Stomach (tissue), 9 donors: Measurements from ENCODE around the gene NR6A1. TPM values are rescaled to one million over a fixed set of nuclear protein-coding genes. Genes with fewer than 3 reads are reported as not detected.

Source experiments
- DNase-seq, 2 donors: peaks; one replicate each; pipeline versions ENCODE4 v3.0.0 to v3.0.0-alpha.2; 2013 to 2019
- H3K27ac ChIP-seq, 5 donors: fragments of 200-600 bp in 4 of 5; sonication (generic) in 4 of 5; one replicate each; pipeline ENCODE4 v1.5.1; 2013 to 2019; ENCODE audit warnings: mild to moderate bottlenecking in 1 of 5, moderate library complexity in 1 of 5
- H3K27me3 ChIP-seq, 3 donors: fragments of 200-600 bp; sonication (generic); one replicate each; pipeline ENCODE4 v1.5.1; 2017 to 2019; ENCODE audit warnings: mixed run types in 1 of 3
- H3K36me3 ChIP-seq, 4 donors: fragments of 200-600 bp; sonication (generic); 1 replicate in 3 of 4; 2 replicates in 1 of 4; pipeline ENCODE4 v1.5.1; 2016 to 2019
- H3K4me1 ChIP-seq, 4 donors: fragments of 200-600 bp; sonication (generic); one replicate each; pipeline ENCODE4 v1.5.1; 2016 to 2019
- H3K4me3 ChIP-seq, 4 donors: fragments of 200-600 bp; sonication (generic) in 3 of 4; one replicate each; pipeline ENCODE4 v1.5.1; 2016 to 2019; ENCODE audit warnings: mild to moderate bottlenecking in 1 of 4
- H3K9me3 ChIP-seq, 4 donors: fragments of 200-600 bp; sonication (generic); one replicate each; pipeline ENCODE4 v1.5.1; 2016 to 2019
- EP300 ChIP-seq: sonication (generic); formaldehyde crosslinking; IDR thresholded peaks from one replicate; pipeline ENCODE4 v1.6.1; 2017; ENCODE audit warnings: antibody characterized with exemption
- POLR2A ChIP-seq, 4 donors: fragments of 450-650 bp; IDR thresholded peaks; one replicate each; pipeline ENCODE4 v1.6.1; 2016; ENCODE audit warnings: antibody characterized with exemption in 4 of 4, control low read depth in 2 of 4, mild to moderate bottlenecking in 1 of 4, moderate library complexity in 1 of 4
- POLR2AphosphoS5 ChIP-seq, 3 donors: sonication (generic); formaldehyde crosslinking; IDR thresholded peaks; one replicate each; pipeline ENCODE4 v1.6.1; 2016; ENCODE audit warnings: antibody characterized with exemption in 3 of 3
- WGBS, 5 donors: extraction: QIAGEN DNeasy Blood & Tissue Kit in 3 of 5; methylation state at CpG; one replicate each; pipeline versions ENCODE4 v1.1.5 to v1.1.7; 2013 to 2018; 5-methylcytosine and 5-hydroxymethylcytosine counted together
- intact Hi-C: fragments of 100-400 bp; cut with DNase I; formaldehyde crosslinking; loops from one replicate; pipeline ENCODE4 v1.15.1; 2023; ENCODE audit warnings: low total_unique reads
- polyA plus RNA-seq, 3 donors: library from polyadenylated mRNA; stranded (reverse); fragments of 200-250 nt; gene quantifications; one replicate each; pipeline ENCODE4 v1.2.3, GENCODE V29; 2013
- total RNA-seq, 5 donors: library from RNA; depleted of rRNA; stranded (reverse); fragments of >200 nt; gene quantifications; one replicate each; pipeline versions ENCODE4 v1.1.0 to v1.2.3, GENCODE V29; 2014 to 2016
- TF ChIP-seq, protein P1 (sequence below), 7 experiments: fragments of 450-650 bp in 4 of 7; fragments of 200-600 bp in 3 of 7; sonication (generic) in 3 of 7; IDR thresholded peaks; one replicate each; pipeline ENCODE4 v1.5.1; 2016 to 2019; ENCODE audit warnings: antibody characterized with exemption in 7 of 7, control low read depth in 2 of 7, mild to moderate bottlenecking in 1 of 7
- donor health status: healthy with polysubstance abuse.
- donor health status: Bipolar disorder and iron deficiency.
- donor health status: healthy.

Gene NR6A1
- total and polyA plus RNA-seq, 8 donors = 0.15 to 3.2 (median 1.5) TPM; not detected in 1

- Histone ChIP-seq H3K36me3 (no peaks in the 10 kb centered on the region), H3K9me3 (no peaks in the 10 kb centered on the region), H3K27me3 (peaks cover 0 to 95% (median 20%) of the 10 kb centered on the region in 3 donors), H3K27ac (no peak overlapping the region), H3K4me3 (no peak overlapping the region), H3K4me1 (peaks cover 0 to 3% (median 0%) of the 10 kb centered on the region in 4 donors)
- TF ChIP-seq, protein P1, sequence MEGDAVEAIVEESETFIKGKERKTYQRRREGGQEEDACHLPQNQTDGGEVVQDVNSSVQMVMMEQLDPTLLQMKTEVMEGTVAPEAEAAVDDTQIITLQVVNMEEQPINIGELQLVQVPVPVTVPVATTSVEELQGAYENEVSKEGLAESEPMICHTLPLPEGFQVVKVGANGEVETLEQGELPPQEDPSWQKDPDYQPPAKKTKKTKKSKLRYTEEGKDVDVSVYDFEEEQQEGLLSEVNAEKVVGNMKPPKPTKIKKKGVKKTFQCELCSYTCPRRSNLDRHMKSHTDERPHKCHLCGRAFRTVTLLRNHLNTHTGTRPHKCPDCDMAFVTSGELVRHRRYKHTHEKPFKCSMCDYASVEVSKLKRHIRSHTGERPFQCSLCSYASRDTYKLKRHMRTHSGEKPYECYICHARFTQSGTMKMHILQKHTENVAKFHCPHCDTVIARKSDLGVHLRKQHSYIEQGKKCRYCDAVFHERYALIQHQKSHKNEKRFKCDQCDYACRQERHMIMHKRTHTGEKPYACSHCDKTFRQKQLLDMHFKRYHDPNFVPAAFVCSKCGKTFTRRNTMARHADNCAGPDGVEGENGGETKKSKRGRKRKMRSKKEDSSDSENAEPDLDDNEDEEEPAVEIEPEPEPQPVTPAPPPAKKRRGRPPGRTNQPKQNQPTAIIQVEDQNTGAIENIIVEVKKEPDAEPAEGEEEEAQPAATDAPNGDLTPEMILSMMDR (IDR thresholded peaks at IDR 0.05) = no peak
- TF ChIP-seq POLR2AphosphoS5 (IDR thresholded peaks at IDR 0.05) = no peak
- TF ChIP-seq POLR2A (IDR thresholded peaks at IDR 0.05) = no peak
- TF ChIP-seq EP300 = no peak
- DNase-seq = no peak
- 32 to 49% (median 37%) methylated on average over 21 to 40 of the region's 40 CpGs for WGBS, 5 donors
- intact Hi-C loops = no loop called here
Measured at GRCh38 chr9:124487260-124488182, 283.6 kb downstream of the NR6A1 start.

DNA sequence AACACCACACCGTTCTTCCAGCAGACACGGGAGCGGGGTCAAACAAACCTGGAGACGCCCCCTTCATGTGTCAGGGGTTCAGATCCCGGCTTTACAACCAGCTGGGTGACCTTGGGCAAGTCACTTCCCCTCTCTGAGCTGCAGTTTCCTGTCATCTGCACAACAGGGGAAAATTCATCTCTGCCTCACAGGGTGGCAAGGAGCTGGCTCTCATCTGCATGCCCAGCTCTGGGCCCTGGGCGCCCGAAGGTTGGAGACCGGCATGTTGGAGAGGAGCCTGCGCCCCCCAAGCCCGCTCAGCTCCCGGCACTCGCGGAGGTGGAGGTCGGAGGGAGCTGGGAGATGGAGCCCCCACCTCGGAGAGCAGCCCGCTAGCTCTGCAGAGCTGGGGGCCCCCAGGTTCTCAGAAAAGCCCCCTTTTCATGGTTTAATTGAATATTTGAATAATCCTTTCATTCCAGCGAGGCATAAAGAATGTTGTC lies 284.3 kb downstream of the NR6A1 start:
- 42 to 56% (median 48%) methylated on average over 7 to 17 of the region's 17 CpGs for WGBS, 5 donors
- Histone ChIP-seq H3K27ac (no peak overlapping the region), H3K4me3 (no peak overlapping the region), H3K9me3 (no peaks in the 10 kb centered on the region), H3K27me3 (peaks cover 0 to 95% (median 23%) of the 10 kb centered on the region in 3 donors), H3K4me1 (peaks cover 0 to 3% (median 0%) of the 10 kb centered on the region in 4 donors), H3K36me3 (no peaks in the 10 kb centered on the region)
- intact Hi-C loops = no loop called here
- TF ChIP-seq, protein P1 (IDR thresholded peaks at IDR 0.05) = no peak
- TF ChIP-seq EP300 = no peak
- TF ChIP-seq POLR2A (IDR thresholded peaks at IDR 0.05) = no peak
- TF ChIP-seq POLR2AphosphoS5 (IDR thresholded peaks at IDR 0.05) = no peak
- no peak for DNase-seq

- intact Hi-C loops = no loop called here
- no peak overlapping the region for H3K4me3 ChIP-seq
- peaks cover 0 to 3% (median 0%) of the 10 kb centered on the region in 4 donors for H3K4me1 ChIP-seq
- DNase-seq = no peak
- H3K36me3 ChIP-seq = no peaks in the 10 kb centered on the region
- no peak overlapping the region for H3K27ac ChIP-seq
- peaks cover 0 to 95% (median 27%) of the 10 kb centered on the region in 3 donors for H3K27me3 ChIP-seq
- TF ChIP-seq POLR2AphosphoS5 (IDR thresholded peaks at IDR 0.05) (no peak), EP300 (no peak), POLR2A (IDR thresholded peaks at IDR 0.05) (no peak)
- TF ChIP-seq, protein P1 (IDR thresholded peaks at IDR 0.05) = no peak
- 59 to 71% (median 61%) methylated on average over 12 to 15 of the region's 15 CpGs for WGBS, 5 donors
- no peaks in the 10 kb centered on the region for H3K9me3 ChIP-seq
Measured at GRCh38 chr9:124485936-124486335, 285.2 kb downstream of the NR6A1 start.

DNA sequence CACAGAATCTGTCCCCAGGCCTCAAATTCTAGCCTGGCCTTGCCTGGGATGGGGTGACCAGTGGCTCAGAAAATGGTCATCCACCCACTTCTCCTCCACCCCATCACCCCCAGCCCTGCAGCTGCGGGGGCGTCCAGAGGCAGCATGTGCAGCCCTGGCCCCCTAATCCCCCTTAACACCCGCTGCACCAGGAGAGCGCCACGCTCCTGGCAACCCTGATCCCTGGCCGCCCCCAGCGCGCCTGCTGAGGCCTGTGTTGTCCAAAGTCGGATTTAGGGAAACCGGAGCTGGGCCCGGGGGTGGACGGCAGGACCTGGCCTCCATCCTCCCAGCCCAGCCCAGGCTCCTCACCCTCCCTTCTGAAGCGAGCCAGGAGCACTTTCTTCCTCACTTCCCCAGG lies 285.9 kb downstream of the NR6A1 start:
- DNase-seq = no peak
- 69 to 80% (median 76%) methylated on average over 6 to 13 of the region's 13 CpGs for WGBS, 5 donors
- Histone ChIP-seq H3K4me1 (peaks cover 0 to 3% (median 0%) of the 10 kb centered on the region in 4 donors), H3K27me3 (peaks cover 0 to 95% (median 32%) of the 10 kb centered on the region in 3 donors), H3K36me3 (no peaks in the 10 kb centered on the region), H3K9me3 (no peaks in the 10 kb centered on the region), H3K4me3 (no peak overlapping the region), H3K27ac (no peak overlapping the region)
- intact Hi-C loops = no loop called here
- no peak for TF ChIP-seq POLR2AphosphoS5 (IDR thresholded peaks at IDR 0.05)
- TF ChIP-seq POLR2A (IDR thresholded peaks at IDR 0.05) = no peak
- TF ChIP-seq EP300 = no peak
- TF ChIP-seq, protein P1 (IDR thresholded peaks at IDR 0.05) = no peak
